ENCODE results near the gene PDE1A. TPM values are rescaled to one million over a fixed set of nuclear protein-coding genes. Genes with fewer than 3 reads are reported as not detected.

The PDE1A gene
- total and polyA plus RNA-seq, 10 of the 15 experiments (the other 5 are each of a cell fraction or from before 2014, with no cell fraction given) = 1.1 TPM; not detected in 9

GRCh38 chr2:182435754-182436153 is 8.9 kb upstream of the PDE1A start:
- CTCF ChIA-PET = interaction anchor here (0.6 kb wide), 1 partner anchor 213 kb away, joined by 5 read pairs; no protein-coding TSS in a partner anchor
- RAD21 ChIA-PET (ENCODE audit: unreplicated experiment) = no interaction called here
- SMC1A ChIA-PET (ENCODE audit: uncharacterized antibody, unreplicated experiment) = no interaction called here
- TF ChIP-seq STAT1 (conservative IDR thresholded peaks at IDR 0.05) = no peak
- TF ChIP-seq, protein P1, sequence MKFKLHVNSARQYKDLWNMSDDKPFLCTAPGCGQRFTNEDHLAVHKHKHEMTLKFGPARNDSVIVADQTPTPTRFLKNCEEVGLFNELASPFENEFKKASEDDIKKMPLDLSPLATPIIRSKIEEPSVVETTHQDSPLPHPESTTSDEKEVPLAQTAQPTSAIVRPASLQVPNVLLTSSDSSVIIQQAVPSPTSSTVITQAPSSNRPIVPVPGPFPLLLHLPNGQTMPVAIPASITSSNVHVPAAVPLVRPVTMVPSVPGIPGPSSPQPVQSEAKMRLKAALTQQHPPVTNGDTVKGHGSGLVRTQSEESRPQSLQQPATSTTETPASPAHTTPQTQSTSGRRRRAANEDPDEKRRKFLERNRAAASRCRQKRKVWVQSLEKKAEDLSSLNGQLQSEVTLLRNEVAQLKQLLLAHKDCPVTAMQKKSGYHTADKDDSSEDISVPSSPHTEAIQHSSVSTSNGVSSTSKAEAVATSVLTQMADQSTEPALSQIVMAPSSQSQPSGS (IDR thresholded peaks at IDR 0.05; ENCODE audit: low read length) = no peak
- TF ChIP-seq FOS (IDR thresholded peaks at IDR 0.05; ENCODE audit: borderline replicate concordance, extremely low read depth, insufficient read length) = no peak
- no peak for TF ChIP-seq ZBED1 (IDR thresholded peaks at IDR 0.05; ENCODE audit: borderline replicate concordance)
- in situ Hi-C loops (cut with MboI) = no loop called here
- H3K9ac ChIP-seq (ENCODE audit: control insufficient read depth, insufficient read depth, low read length) = no peak overlapping the region
- H4K20me1 ChIP-seq (ENCODE audit: control insufficient read depth, insufficient read depth) = no peaks in the 10 kb centered on the region
- no peaks in the 10 kb centered on the region for H3K79me2 ChIP-seq (ENCODE audit: control insufficient read depth, insufficient read depth, low read length)
- H3K27me3 ChIP-seq (replicated peaks in 1 of 2; ENCODE audit: control insufficient read depth in 2 of 2, insufficient read depth in 2 of 2, low read length in 1 of 2) = no peaks in the 10 kb centered on the region
- FAIRE-seq (no peak), DNase-seq (ENCODE audit: low read depth, low spot score) (no peak), ATAC-seq (no peak)
- WGBS (ENCODE audit: insufficient coverage, insufficient replicate concordance, low lambda C conversion rate, missing lambda C conversion rate) = 6% methylated on average over 1 of the region's 1 CpG
- H3K4me2 ChIP-seq (ENCODE audit: control insufficient read depth, insufficient read depth) = no peak overlapping the region
- no peak overlapping the region for H2AFZ ChIP-seq (ENCODE audit: control insufficient read depth, low read depth, low read length)
- intact Hi-C loops (cut with micrococcal nuclease; ENCODE audit: unreplicated experiment) = no loop called here
- POLR2A ChIA-PET = no interaction called here
- H3K4me3 ChIP-seq = no peak overlapping the region
- no peaks in the 10 kb centered on the region for H3K9me3 ChIP-seq (replicated peaks; ENCODE audit: control insufficient read depth, insufficient read depth, low read length)
- no peaks in the 10 kb centered on the region for H3K36me3 ChIP-seq (ENCODE audit: control insufficient read depth in 2 of 2, insufficient read depth in 2 of 2, low read length in 1 of 2)
- H3K4me1 ChIP-seq (ENCODE audit: control insufficient read depth, insufficient read depth, low read length) = no peaks in the 10 kb centered on the region
- BruUV-seq (replicated peaks) = no TSS peak
- no peak overlapping the region for H3K27ac ChIP-seq (ENCODE audit: control insufficient read depth, insufficient read depth)

DNA sequence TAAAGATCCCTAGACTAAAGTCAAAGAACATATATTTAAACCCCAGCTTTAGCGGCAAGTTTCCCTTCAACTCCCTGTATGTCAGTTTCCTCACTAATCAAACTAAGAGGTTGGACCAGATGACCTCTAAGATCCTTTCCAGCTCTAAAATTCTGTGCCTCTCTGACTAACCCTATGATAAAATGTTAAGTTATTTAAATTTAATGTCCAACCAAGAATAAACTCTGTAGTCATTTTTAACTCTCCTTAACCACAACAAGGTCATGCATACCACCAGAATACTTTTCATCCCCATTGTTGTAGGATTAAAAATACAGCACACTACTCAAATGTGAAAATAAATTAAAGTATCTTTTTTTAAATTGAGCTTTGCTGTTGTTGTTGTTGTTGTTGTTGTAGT is 5.2 kb upstream of the PDE1A start:
- FAIRE-seq (no peak), ATAC-seq (no peak), DNase-seq (ENCODE audit: low read depth, low spot score) (no peak)
- Histone ChIP-seq H3K4me1 (ENCODE audit: control insufficient read depth, insufficient read depth, low read length) (no peaks in the 10 kb centered on the region), H3K9me3 (replicated peaks; ENCODE audit: control insufficient read depth, insufficient read depth, low read length) (no peaks in the 10 kb centered on the region), H3K4me3 (no peak overlapping the region), H3K79me2 (ENCODE audit: control insufficient read depth, insufficient read depth, low read length) (no peaks in the 10 kb centered on the region), H4K20me1 (ENCODE audit: control insufficient read depth, insufficient read depth) (no peaks in the 10 kb centered on the region), H3K27me3 (replicated peaks in 1 of 2; ENCODE audit: control insufficient read depth in 2 of 2, insufficient read depth in 2 of 2, low read length in 1 of 2) (no peaks in the 10 kb centered on the region), H3K9ac (ENCODE audit: control insufficient read depth, insufficient read depth, low read length) (no peak overlapping the region), H3K36me3 (ENCODE audit: control insufficient read depth in 2 of 2, insufficient read depth in 2 of 2, low read length in 1 of 2) (no peaks in the 10 kb centered on the region), H3K27ac (ENCODE audit: control insufficient read depth, insufficient read depth) (no peak overlapping the region), H2AFZ (ENCODE audit: control insufficient read depth, low read depth, low read length) (no peak overlapping the region), H3K4me2 (ENCODE audit: control insufficient read depth, insufficient read depth) (no peak overlapping the region)
- in situ Hi-C loops (cut with MboI) (no loop called here), intact Hi-C loops (cut with micrococcal nuclease; ENCODE audit: unreplicated experiment) (no loop called here)
- POLR2A ChIA-PET = no interaction called here
- RAD21 ChIA-PET (ENCODE audit: unreplicated experiment) = no interaction called here
- BruUV-seq (replicated peaks) = no TSS peak
- TF ChIP-seq JUNB (IDR thresholded peaks at IDR 0.05) = no peak
- TF ChIP-seq PAX5 (IDR thresholded peaks at IDR 0.05; ENCODE audit: borderline replicate concordance, low read depth, low read length) = no peak
- TF ChIP-seq, protein P2, sequence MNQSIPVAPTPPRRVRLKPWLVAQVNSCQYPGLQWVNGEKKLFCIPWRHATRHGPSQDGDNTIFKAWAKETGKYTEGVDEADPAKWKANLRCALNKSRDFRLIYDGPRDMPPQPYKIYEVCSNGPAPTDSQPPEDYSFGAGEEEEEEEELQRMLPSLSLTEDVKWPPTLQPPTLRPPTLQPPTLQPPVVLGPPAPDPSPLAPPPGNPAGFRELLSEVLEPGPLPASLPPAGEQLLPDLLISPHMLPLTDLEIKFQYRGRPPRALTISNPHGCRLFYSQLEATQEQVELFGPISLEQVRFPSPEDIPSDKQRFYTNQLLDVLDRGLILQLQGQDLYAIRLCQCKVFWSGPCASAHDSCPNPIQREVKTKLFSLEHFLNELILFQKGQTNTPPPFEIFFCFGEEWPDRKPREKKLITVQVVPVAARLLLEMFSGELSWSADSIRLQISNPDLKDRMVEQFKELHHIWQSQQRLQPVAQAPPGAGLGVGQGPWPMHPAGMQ (IDR thresholded peaks at IDR 0.05; ENCODE audit: borderline replicate concordance) = no peak
- TF ChIP-seq EGR1 (IDR thresholded peaks at IDR 0.05; ENCODE audit: borderline replicate concordance in 1 of 2, low read depth in 2 of 2, low read length in 2 of 2) = no peak
- SMC1A ChIA-PET (ENCODE audit: uncharacterized antibody, unreplicated experiment) = no interaction called here
- CTCF ChIA-PET = no interaction called here
- 95% methylated on average over 1 of the region's 1 CpG for WGBS (ENCODE audit: insufficient coverage, insufficient replicate concordance, low lambda C conversion rate, missing lambda C conversion rate)

All from GM12878 (cell line).